Upper lobe of right lung (tissue), 1 donor: ENCODE measurements around the gene DDAH1. TPM values are rescaled to one million over a fixed set of nuclear protein-coding genes. Genes with fewer than 3 reads are reported as not detected.
A peak's percentile ranks its signal among the peaks of the same experiment; 100 is the strongest.

Experiments
- ATAC-seq: fragments of 200-7000 bp; cut with Tn5 transposase; one replicate; pipeline ENCODE4 v1.9.1; 2020; ENCODE audit warnings: mild to moderate bottlenecking, moderate library complexity
- DNase-seq: peaks from one replicate; pipeline ENCODE4 v3.0.0-alpha.2; 2020
- H3K27ac ChIP-seq: fragments of 200-600 bp; one replicate; pipeline ENCODE4 v1.8.0; 2022
- H3K27me3 ChIP-seq: fragments of 200-600 bp; one replicate; pipeline ENCODE4 v1.8.0; 2022; ENCODE audit warnings: mild to moderate bottlenecking
- H3K36me3 ChIP-seq: fragments of 200-600 bp; one replicate; pipeline ENCODE4 v1.8.0; 2022
- H3K4me1 ChIP-seq: fragments of 200-600 bp; one replicate; pipeline ENCODE4 v1.8.0; 2022
- H3K4me3 ChIP-seq: fragments of 200-600 bp; one replicate; pipeline ENCODE4 v1.8.0; 2022; ENCODE audit warnings: mild to moderate bottlenecking
- H3K9me3 ChIP-seq: fragments of 200-600 bp; one replicate; pipeline ENCODE4 v1.8.0; 2022
- CTCF ChIP-seq: fragments of 200-600 bp; IDR thresholded peaks from one replicate; pipeline ENCODE4 v1.8.0; 2022; ENCODE audit warnings: antibody characterized with exemption
- intact Hi-C: fragments of 100-400 bp; cut with DNase I; formaldehyde crosslinking; loops from one replicate; pipeline ENCODE4 v1.11.0; 2022
- total RNA-seq: library from RNA; stranded (reverse); fragmentation: NEBNext Ultra II Directional; extraction: Animal tissue kit (Norgen Biotek cat#: 25700); gene quantifications from one replicate; pipeline ENCODE4 v1.2.1, GENCODE V29; 2021
- donor health status: DM: no; HTN: yes; CAD: no; lungs with severe emphysema.

DDAH1 gene
- total RNA-seq, 1 donor from 2014 or later: 51.3 TPM

GRCh38 chr1:85344256-85344694 is 120.7 kb downstream of the DDAH1 start:
- Histone ChIP-seq H3K9me3 (no peaks in the 10 kb centered on the region), H3K27me3 (no peaks in the 10 kb centered on the region), H3K27ac (no peak overlapping the region), H3K36me3 (no peaks in the 10 kb centered on the region), H3K4me3 (no peak overlapping the region), H3K4me1 (peaks cover 14% of the 10 kb centered on the region)
- intact Hi-C loops: no loop called here
- DNase-seq (peak; percentile 71), ATAC-seq (peak; percentile 93)
- TF ChIP-seq CTCF: peak; percentile 58

- TF ChIP-seq CTCF: no peak
- peak overlapping the region; percentile 12 for H3K27ac ChIP-seq
- intact Hi-C loops: no loop called here
These were observed 121.2 kb downstream of the DDAH1 start for GRCh38 chr1:85343612-85344255.

GRCh38 chr1:85343213-85343611 is 121.7 kb downstream of the DDAH1 start:
- intact Hi-C loops: no loop called here
- peak overlapping the region; percentile 12 for H3K27ac ChIP-seq
- H3K4me1 ChIP-seq: peaks cover 14% of the 10 kb centered on the region
- H3K9me3 ChIP-seq: no peaks in the 10 kb centered on the region
- no peaks in the 10 kb centered on the region for H3K27me3 ChIP-seq
- DNase-seq (no peak), ATAC-seq (no peak)
- H3K36me3 ChIP-seq: no peaks in the 10 kb centered on the region
- no peak overlapping the region for H3K4me3 ChIP-seq
- TF ChIP-seq CTCF: no peak

More at GRCh38 chr1:85343612-85344255, 121.2 kb downstream of the DDAH1 start:
- Histone ChIP-seq H3K4me3 (no peak overlapping the region), H3K4me1 (peaks cover 14% of the 10 kb centered on the region), H3K36me3 (no peaks in the 10 kb centered on the region), H3K9me3 (no peaks in the 10 kb centered on the region), H3K27me3 (no peaks in the 10 kb centered on the region)
- DNase-seq (no peak), ATAC-seq (no peak)

- Histone ChIP-seq H3K36me3 (no peaks in the 10 kb centered on the region), H3K9me3 (no peaks in the 10 kb centered on the region), H3K4me3 (no peak overlapping the region), H3K4me1 (peaks cover 14% of the 10 kb centered on the region), H3K27me3 (no peaks in the 10 kb centered on the region), H3K27ac (no peak overlapping the region)
- intact Hi-C loops: no loop called here
- DNase-seq (no peak), ATAC-seq (no peak)
- TF ChIP-seq CTCF: no peak
These were observed 122.8 kb downstream of the DDAH1 start for GRCh38 chr1:85342207-85342606.

GRCh38 chr1:85340427-85340826 is 124.5 kb downstream of the DDAH1 start:
- H3K36me3 ChIP-seq: no peaks in the 10 kb centered on the region
- intact Hi-C loops: no loop called here
- TF ChIP-seq CTCF: no peak

More at GRCh38 chr1:85340427-85340826, 124.5 kb downstream of the DDAH1 start:
- Histone ChIP-seq H3K9me3 (no peaks in the 10 kb centered on the region), H3K4me3 (no peak overlapping the region), H3K27ac (no peak overlapping the region), H3K27me3 (no peaks in the 10 kb centered on the region), H3K4me1 (peaks cover 14% of the 10 kb centered on the region)
- ATAC-seq (no peak), DNase-seq (no peak)
